IMR-90 (cell line): Measurements from ENCODE around the gene SYCP3. TPM values are rescaled to one million over a fixed set of nuclear protein-coding genes. Genes with fewer than 3 reads are reported as not detected.

Source experiments
- ATAC-seq: fragments of 200-7000 bp; cut with Tn5 transposase; 2 replicates; pipeline ENCODE4 v1.9.1; 2020; ENCODE audit warnings: low read depth, mild to moderate bottlenecking, moderate library complexity
- BruUV-seq: library from RNA; stranded (reverse); fragments of 400-500 nt; replicated peaks from 2 replicates; lab custom pipeline; 2021; lab: Mats Ljungman, UMichigan
- CTCF ChIA-PET: fragments of 300-600 bp; formaldehyde crosslinking; extraction: SDS; loops from one replicate; lab custom pipeline; 2021; ENCODE audit warnings: antibody characterized with exemption; lab: Yijun Ruan, JAX
- POLR2A ChIA-PET: fragments of 300-600 bp; sonication (Branson Sonifier 250); formaldehyde crosslinking; loops from one replicate; lab custom pipeline; 2022; ENCODE audit warnings: antibody characterized with exemption; ENCODE audit not compliant: unreplicated experiment; lab: Charles Lee
- DNase-seq: peaks from one replicate; pipeline ENCODE4 v3.0.0; 2013
- H2AFZ ChIP-seq: replicated peaks from 2 replicates; pipeline ENCODE3; 2013; ENCODE audit warnings: low read length, mild to moderate bottlenecking; ENCODE audit not compliant: poor library complexity
- H2AK5ac ChIP-seq: 2 replicates; pipeline ENCODE4 v1.6.1; 2013; ENCODE audit warnings: low read depth, low read length, inconsistent platforms
- H2AK9ac ChIP-seq: replicated peaks from 2 replicates; pipeline ENCODE3; 2013; ENCODE audit warnings: mild to moderate bottlenecking, low read depth, low read length, moderate library complexity; ENCODE audit not compliant: poor library complexity
- H2BK120ac ChIP-seq: 2 replicates; pipeline ENCODE4 v1.6.1; 2013; ENCODE audit warnings: low read depth, low read length, inconsistent platforms
- H2BK15ac ChIP-seq: 3 replicates; pipeline ENCODE4 v1.6.1; 2013; ENCODE audit warnings: low read depth, low read length, inconsistent platforms
- H2BK20ac ChIP-seq: 2 replicates; pipeline ENCODE4 v1.6.1; 2013; ENCODE audit warnings: low read depth, mild to moderate bottlenecking, inconsistent platforms, low read length, moderate library complexity
- H2BK5ac ChIP-seq: 2 replicates; pipeline ENCODE4 v1.6.1; 2013; ENCODE audit warnings: mild to moderate bottlenecking, low read depth, low read length, inconsistent platforms; ENCODE audit not compliant: poor library complexity, severe bottlenecking
- H3K14ac ChIP-seq: replicated peaks from 2 replicates; pipeline ENCODE4 v1.6.1; 2013; ENCODE audit warnings: low read depth, low read length, inconsistent platforms
- H3K18ac ChIP-seq: 2 replicates; pipeline ENCODE4 v1.6.1; 2013; ENCODE audit warnings: low read depth, low read length, control low read depth
- H3K23ac ChIP-seq: 2 replicates; pipeline ENCODE4 v1.6.1; 2013; ENCODE audit warnings: low read depth, low read length, inconsistent platforms
- H3K27ac ChIP-seq: 2 replicates; pipeline ENCODE4 v1.5.1; 2013; ENCODE audit warnings: mild to moderate bottlenecking, control low read depth, low read length; ENCODE audit not compliant: insufficient read depth
- H3K27me3 ChIP-seq: 2 replicates; pipeline ENCODE4 v1.6.1; 2013; ENCODE audit warnings: low read length; ENCODE audit not compliant: control insufficient read depth, insufficient read depth
- H3K36me3 ChIP-seq: 2 replicates; pipeline ENCODE4 v1.6.1; 2013; ENCODE audit warnings: low read length, mixed read lengths; ENCODE audit not compliant: control insufficient read depth, insufficient read depth
- H3K4ac ChIP-seq: 2 replicates; pipeline ENCODE4 v1.6.1; 2013; ENCODE audit warnings: low read depth, low read length, inconsistent platforms
- H3K4me1 ChIP-seq: 2 replicates; pipeline ENCODE4 v1.6.1; 2013; ENCODE audit warnings: low read length, mixed read lengths; ENCODE audit not compliant: control insufficient read depth, insufficient read depth
- H3K4me2 ChIP-seq: 2 replicates; pipeline ENCODE4 v1.6.1; 2013; ENCODE audit warnings: low read depth, mild to moderate bottlenecking, control low read depth, low read length, moderate library complexity
- H3K4me3 ChIP-seq: 2 replicates; pipeline ENCODE4 v1.5.1; 2013; ENCODE audit warnings: low read depth, mild to moderate bottlenecking, control low read depth, low read length, moderate library complexity; ENCODE audit not compliant: insufficient read depth
- H3K56ac ChIP-seq: 2 replicates; pipeline ENCODE4 v1.6.1; 2013; ENCODE audit warnings: low read length, inconsistent platforms; ENCODE audit not compliant: insufficient read depth; ENCODE audit errors: extremely low read depth
- H3K79me1 ChIP-seq, 2 experiments: 2 replicates each; pipeline ENCODE4 v1.6.1; 2013; ENCODE audit warnings: low read length in 2 of 2, inconsistent platforms in 1 of 2, low read depth in 1 of 2
- H3K9ac ChIP-seq: 2 replicates; pipeline ENCODE4 v1.6.1; 2013; ENCODE audit warnings: low read depth, low read length, control low read depth
- H3K9me1 ChIP-seq: 2 replicates; pipeline ENCODE4 v1.6.1; 2013; ENCODE audit warnings: low read length, inconsistent platforms; ENCODE audit not compliant: insufficient read depth
- H3K9me3 ChIP-seq: 2 replicates; pipeline ENCODE4 v1.6.1; 2013; ENCODE audit warnings: low read length; ENCODE audit not compliant: control insufficient read depth, insufficient read depth
- H4K20me1 ChIP-seq: 2 replicates; pipeline ENCODE4 v1.6.1; 2013; ENCODE audit warnings: low read length, inconsistent platforms; ENCODE audit not compliant: insufficient read depth
- H4K5ac ChIP-seq: 2 replicates; pipeline ENCODE4 v1.6.1; 2013; ENCODE audit warnings: mild to moderate bottlenecking, low read depth, low read length, control low read depth
- H4K8ac ChIP-seq, 2 experiments: 2 replicates each; pipeline ENCODE4 v1.6.1; 2013; ENCODE audit warnings: low read depth in 2 of 2, low read length in 2 of 2, control low read depth in 1 of 2, inconsistent platforms in 1 of 2
- H4K91ac ChIP-seq: 2 replicates; pipeline ENCODE4 v1.6.1; 2013; ENCODE audit warnings: low read depth, low read length, inconsistent platforms; ENCODE audit not compliant: insufficient read depth
- BHLHE40 ChIP-seq: fragments of 150-350 bp; IDR thresholded peaks from 2 replicates; pipeline ENCODE4 v1.6.1; 2016; ENCODE audit warnings: mild to moderate bottlenecking, low read depth, low read length
- CEBPB ChIP-seq: IDR thresholded peaks from 2 replicates; pipeline ENCODE4 v1.6.1; 2012; ENCODE audit warnings: low read depth, low read length, improper control_type of control experiment
- CHD1 ChIP-seq: IDR thresholded peaks from 2 replicates; pipeline ENCODE4 v1.6.1; 2012; ENCODE audit warnings: low read depth, low read length, improper control_type of control experiment
- CTCF ChIP-seq: conservative IDR thresholded peaks from 2 replicates; pipeline ENCODE4 v1.5.1; 2012; ENCODE audit warnings: mild to moderate bottlenecking, low read depth, low read length, improper control_type of control experiment
- FOS ChIP-seq: fragments of 150-350 bp; IDR thresholded peaks from 2 replicates; pipeline ENCODE4 v1.6.1; 2016; ENCODE audit warnings: low read depth, low read length
- MAFK ChIP-seq: IDR thresholded peaks from 2 replicates; pipeline ENCODE4 v1.6.1; 2012; ENCODE audit warnings: low read depth, low read length, improper control_type of control experiment
- MAZ ChIP-seq: IDR thresholded peaks from 2 replicates; pipeline ENCODE4 v1.6.1; 2012; ENCODE audit warnings: low read depth, mild to moderate bottlenecking, low read length, improper control_type of control experiment, moderate library complexity, borderline replicate concordance
- MXI1 ChIP-seq: IDR thresholded peaks from 2 replicates; pipeline ENCODE4 v1.6.1; 2012; ENCODE audit warnings: low read depth, mild to moderate bottlenecking, low read length, moderate library complexity, borderline replicate concordance
- NFE2L2 ChIP-seq: fragments of 150-350 bp; IDR thresholded peaks from 2 replicates; pipeline ENCODE4 v1.6.1; 2016; ENCODE audit warnings: low read depth, mild to moderate bottlenecking, low read length
- POLR2A ChIP-seq: IDR thresholded peaks from 2 replicates; pipeline ENCODE4 v1.6.1; 2012; ENCODE audit warnings: mild to moderate bottlenecking, low read depth, low read length
- RAD21 ChIP-seq: IDR thresholded peaks from 2 replicates; pipeline ENCODE4 v1.6.1; 2012; ENCODE audit warnings: low read length, improper control_type of control experiment
- RCOR1 ChIP-seq: IDR thresholded peaks from 2 replicates; pipeline ENCODE4 v1.6.1; 2012; ENCODE audit warnings: mild to moderate bottlenecking, low read length, improper control_type of control experiment; ENCODE audit not compliant: insufficient replicate concordance
- RFX5 ChIP-seq: IDR thresholded peaks from 2 replicates; pipeline ENCODE4 v1.8.0; 2012; ENCODE audit warnings: low read depth, mild to moderate bottlenecking, low read length, moderate library complexity
- SMC3 ChIP-seq: fragments of 150-350 bp; IDR thresholded peaks from 2 replicates; pipeline ENCODE4 v1.6.1; 2016; ENCODE audit warnings: low read depth, mild to moderate bottlenecking, antibody characterized with exemption, low read length, moderate library complexity
- USF2 ChIP-seq: fragments of 150-350 bp; IDR thresholded peaks from 2 replicates; pipeline ENCODE4 v1.6.1; 2017; ENCODE audit warnings: mild to moderate bottlenecking, antibody characterized with exemption, low read length, low read depth
- whole genome bisulfite sequencing, 2 experiments: methylation state at CpG; one replicate each; pipeline versions ENCODE4 v1.1.5 to v1.1.7; 2013; ENCODE audit warnings: missing lambda C conversion rate in 2 of 2; ENCODE audit not compliant: insufficient read length in 1 of 2; ENCODE audit errors: extremely low coverage in 2 of 2; 5-methylcytosine and 5-hydroxymethylcytosine counted together
- dilution Hi-C: fragments of 300-500 bp; cut with HindIII; formaldehyde crosslinking; loops from one replicate; pipeline ENCODE4 v1.14.3; 2018; ENCODE audit warnings: low sequenced_read_pairs; ENCODE audit not compliant: unreplicated experiment
- in situ Hi-C: fragments of 300-500 bp; cut with MboI; formaldehyde crosslinking; loops from 3 replicates; pipeline ENCODE4 v1.14.3; 2019; ENCODE audit warnings: low sequenced_read_pairs, inconsistent platforms, mixed read lengths
- intact Hi-C: fragments of 100-400 bp; cut with micrococcal nuclease; formaldehyde crosslinking; loops from 2 replicates; pipeline ENCODE4 v1.10.0; 2022
- polyA plus RNA-seq, 3 experiments: library from polyadenylated mRNA; depleted of rRNA; stranded (reverse); fragments of >200 nt; gene quantifications; 2 replicates each; pipeline ENCODE4 v1.2.3, GENCODE V29; 2012; ENCODE audit warnings: low replicate concordance in 1 of 3
- total RNA-seq: library from RNA; depleted of rRNA; stranded (reverse); fragments of >200 nt; gene quantifications from 2 replicates; pipeline ENCODE4 v1.2.3, GENCODE V29; 2012
- TF ChIP-seq, protein P1 (sequence below): fragments of 150-350 bp; IDR thresholded peaks from 2 replicates; pipeline ENCODE4 v1.6.1; 2016; ENCODE audit warnings: low read depth, mild to moderate bottlenecking, low read length, moderate library complexity, borderline replicate concordance

Gene SYCP3
- total and polyA plus RNA-seq, 2 of the 4 experiments (the other 2 are of a cell fraction): 0.07 TPM; not detected in 1

DNA sequence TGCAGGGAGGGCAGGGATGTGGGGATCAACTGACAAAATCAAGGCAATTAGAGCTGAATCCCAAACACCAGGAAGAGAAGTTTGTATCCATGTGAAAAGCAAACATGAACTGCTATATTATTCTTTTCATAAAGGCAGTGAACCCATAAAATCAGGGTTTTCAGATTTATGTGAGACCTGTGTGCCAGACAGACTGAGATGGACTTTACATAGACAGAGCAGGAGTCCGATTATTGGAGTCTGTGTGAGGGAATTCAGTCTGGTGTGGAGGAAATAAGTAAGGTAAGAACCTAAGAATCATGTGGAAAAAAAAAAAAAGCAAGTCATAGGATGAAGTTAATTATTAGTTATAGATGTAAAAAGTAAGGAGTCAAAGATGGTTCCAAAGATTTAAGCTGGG, 45.1 kb upstream of the SYCP3 start:
- H3K14ac ChIP-seq: no peak overlapping the region
- no peak overlapping the region for H3K4ac ChIP-seq
- ATAC-seq: no peak
- H3K27ac ChIP-seq: no peak overlapping the region
- H2BK20ac ChIP-seq: no peak overlapping the region
- H3K9me1 ChIP-seq: peaks cover 9% of the 10 kb centered on the region
- no peak for TF ChIP-seq MXI1
- no peak for TF ChIP-seq SMC3
- no peak for TF ChIP-seq CHD1
- TF ChIP-seq CEBPB: no peak
- TF ChIP-seq RFX5: no peak
- TF ChIP-seq USF2: no peak
- TF ChIP-seq MAFK: no peak
- no peak for TF ChIP-seq RCOR1
- no peak for TF ChIP-seq FOS
- TF ChIP-seq MAZ: no peak
- no peak for TF ChIP-seq RAD21
- no peak for TF ChIP-seq BHLHE40
- TF ChIP-seq POLR2A: no peak
- no peak for TF ChIP-seq NFE2L2
- TF ChIP-seq, protein P1, sequence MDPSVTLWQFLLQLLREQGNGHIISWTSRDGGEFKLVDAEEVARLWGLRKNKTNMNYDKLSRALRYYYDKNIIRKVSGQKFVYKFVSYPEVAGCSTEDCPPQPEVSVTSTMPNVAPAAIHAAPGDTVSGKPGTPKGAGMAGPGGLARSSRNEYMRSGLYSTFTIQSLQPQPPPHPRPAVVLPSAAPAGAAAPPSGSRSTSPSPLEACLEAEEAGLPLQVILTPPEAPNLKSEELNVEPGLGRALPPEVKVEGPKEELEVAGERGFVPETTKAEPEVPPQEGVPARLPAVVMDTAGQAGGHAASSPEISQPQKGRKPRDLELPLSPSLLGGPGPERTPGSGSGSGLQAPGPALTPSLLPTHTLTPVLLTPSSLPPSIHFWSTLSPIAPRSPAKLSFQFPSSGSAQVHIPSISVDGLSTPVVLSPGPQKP: no peak
- no peak for TF ChIP-seq CTCF
- no peak overlapping the region for H2BK15ac ChIP-seq
- H3K36me3 ChIP-seq: peaks cover 4% of the 10 kb centered on the region; the same call in 1 of the 2 replicates
- intact Hi-C loops: no loop called here
- WGBS, 2 experiments: 50% methylated on average over 1 of the region's 1 CpG; no CpG with 5 or more reads in 1 of the 2 experiments
- H4K91ac ChIP-seq: no peak overlapping the region
- H2AFZ ChIP-seq: no peak overlapping the region
- H3K27me3 ChIP-seq: no peaks in the 10 kb centered on the region
- H3K79me1 ChIP-seq: no peaks in the 10 kb centered on the region; a peak in 2 of 4 replicates
- no peak overlapping the region for H4K5ac ChIP-seq
- H4K20me1 ChIP-seq: no peaks in the 10 kb centered on the region
- POLR2A ChIA-PET: no interaction called here
- no peaks in the 10 kb centered on the region for H3K9me3 ChIP-seq
- H3K4me1 ChIP-seq: peaks cover 7% of the 10 kb centered on the region
- no peak for DNase-seq
- H2BK120ac ChIP-seq: no peak overlapping the region
- in situ Hi-C loops: no loop called here
- CTCF ChIA-PET: interaction anchor here (0.6 to 2.3 kb wide), 3 partner anchors 9 to 46 kb away, joined by 3 to 6 read pairs (median 5); partner anchors contain the start of gene GNPTAB
- no peak overlapping the region for H2AK9ac ChIP-seq
- H3K4me2 ChIP-seq: no peak overlapping the region
- no peak overlapping the region for H3K4me3 ChIP-seq
- H4K8ac ChIP-seq: no peak overlapping the region
- H3K56ac ChIP-seq: no peak overlapping the region
- no peak overlapping the region for H3K23ac ChIP-seq
- no peak overlapping the region for H3K9ac ChIP-seq
- dilution Hi-C loops: no loop called here
- H2BK5ac ChIP-seq: no peak overlapping the region
- H2AK5ac ChIP-seq: 0 out of 2 replicates have a peak overlapping the region, but pooled peaks have one; percentile 24
- H3K18ac ChIP-seq: no peak overlapping the region
- BruUV-seq: no TSS peak
